HG03442 (cell line): ENCODE results near the gene RGL1.
"Not testable (repeated sequence)": the region's sequence is repeated elsewhere in the genome, so short reads cannot be mapped to it uniquely, and the experiment has no call there.

Experiments
- ATAC-seq: cut with Tn5 transposase; IDR thresholded peaks from one replicate; pipeline ENCODE4 v1.9.1; 2021; ENCODE audit warnings: mild to moderate bottlenecking, moderate library complexity; ENCODE audit not compliant: unreplicated experiment

Gene RGL1

GRCh38 chr1:183804916-183805841, at the start of gene RGL1:
TSS of gene RGL1 (plus strand) at chr1:183805120. CDS start at chr1:183805298, 178 bp downstream.
- peak; percentile 55 for ATAC-seq

DNA sequence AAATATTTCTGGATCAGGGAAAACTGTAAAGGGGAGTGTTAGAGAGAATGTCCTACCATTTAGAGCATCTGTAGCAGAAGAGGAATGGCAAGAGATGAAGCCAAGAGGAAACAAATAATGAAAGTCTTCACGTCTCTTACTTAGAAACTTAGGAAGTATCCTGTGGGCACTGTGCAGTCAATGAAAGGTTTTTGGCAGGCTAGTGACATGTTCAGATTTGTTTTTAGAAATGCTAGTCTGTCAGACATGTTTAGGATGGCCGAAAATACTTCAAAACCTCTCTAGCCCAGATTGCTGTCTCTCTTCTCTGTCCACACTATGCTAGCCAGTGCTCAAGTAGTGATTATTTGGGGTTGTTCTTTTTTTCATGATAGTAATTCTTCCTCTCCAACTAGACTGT, 48.6 kb upstream of the RGL1 start:
- ATAC-seq = no peak

- no peak for ATAC-seq
Measured at GRCh38 chr1:183757061-183757460, 47.9 kb upstream of the RGL1 start.

DNA sequence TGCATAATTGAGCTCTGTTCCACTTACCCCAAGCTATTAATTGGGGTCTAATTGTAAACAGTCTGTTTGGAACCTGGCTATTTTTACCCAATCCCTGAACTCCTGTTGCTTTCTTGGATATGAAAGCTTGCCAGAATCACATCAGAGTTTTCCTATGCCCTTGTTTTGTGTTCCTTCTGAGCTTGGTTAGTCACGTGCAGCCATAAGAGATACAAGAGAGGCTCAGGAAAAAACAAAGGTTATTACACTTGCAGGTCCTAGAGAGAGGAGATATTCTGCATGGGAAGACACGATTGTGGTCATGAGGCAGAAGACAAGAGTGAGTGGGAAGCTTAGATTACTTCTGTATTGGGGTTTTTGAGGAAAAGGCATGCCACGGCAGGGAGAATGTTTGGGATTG, 46.0 kb upstream of the RGL1 start:
- ATAC-seq = no peak

GRCh38 chr1:183760661-183761060, 44.3 kb upstream of the RGL1 start:
- no peak for ATAC-seq

DNA sequence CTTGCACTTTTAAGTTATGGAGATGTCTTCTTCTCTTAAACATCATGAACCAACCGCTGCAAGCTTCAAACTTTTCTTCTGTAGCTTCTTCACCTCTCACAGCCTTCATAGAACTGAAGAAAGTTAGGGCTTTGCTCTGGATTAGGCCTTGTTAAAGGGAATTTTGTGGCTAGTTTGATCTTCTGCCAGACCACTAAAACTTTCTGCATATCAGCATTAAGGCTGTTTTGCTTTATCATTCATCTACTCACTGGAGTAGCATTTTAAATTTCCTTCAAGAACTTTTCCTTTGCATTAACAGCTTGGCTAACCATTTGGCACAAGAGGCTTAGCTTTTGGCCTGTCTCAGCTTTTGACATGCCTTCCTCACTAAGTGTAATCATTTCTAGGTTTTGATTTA, 43.0 kb upstream of the RGL1 start:
- ATAC-seq = no peak

- ATAC-seq = not testable (repeated sequence)
Measured at GRCh38 chr1:183762856-183763255, 42.1 kb upstream of the RGL1 start.

GRCh38 chr1:183764981-183765380, 39.9 kb upstream of the RGL1 start:
- no peak for ATAC-seq

GRCh38 chr1:183769956-183770815, 34.7 kb upstream of the RGL1 start:
- ATAC-seq = no peak

- no peak for ATAC-seq
Measured at GRCh38 chr1:183770816-183771128, 34.1 kb upstream of the RGL1 start.

DNA sequence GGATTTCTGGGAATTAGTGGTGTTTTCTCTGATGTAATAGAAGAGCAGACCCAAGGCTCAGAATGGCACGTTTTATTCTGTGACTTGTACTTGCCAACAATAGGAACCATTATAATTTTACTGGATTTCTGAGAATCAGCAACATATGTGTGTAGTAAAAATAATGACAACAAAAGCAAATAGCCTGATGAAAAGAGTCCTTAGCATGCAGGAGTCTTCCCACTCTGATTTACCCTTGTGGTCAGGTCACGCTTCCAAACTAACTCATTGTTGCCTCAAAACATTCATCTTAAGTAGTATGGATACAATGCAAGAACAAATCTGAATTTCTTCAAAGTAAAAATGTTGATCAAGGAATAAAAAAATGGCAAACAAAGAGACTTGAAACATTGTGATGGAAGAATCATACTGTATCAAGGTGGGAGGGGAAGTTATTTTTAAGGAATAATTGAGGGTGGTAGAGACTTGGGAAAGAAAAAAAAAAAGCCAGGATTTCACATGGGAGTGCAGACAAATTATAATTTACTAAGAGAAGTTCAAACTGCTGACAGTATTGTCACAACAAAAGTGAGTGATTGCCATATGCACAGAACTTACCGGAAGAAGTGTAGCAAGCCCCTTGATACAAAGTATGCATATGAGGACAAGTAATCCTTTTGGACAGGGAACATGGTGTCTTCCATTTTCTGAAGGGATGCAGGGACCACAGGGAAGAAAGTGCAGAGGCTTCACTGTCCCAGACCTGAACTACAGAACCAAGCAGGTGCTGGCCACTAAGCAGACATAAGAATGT, 31.2 kb upstream of the RGL1 start:
- no peak for ATAC-seq

GRCh38 chr1:183774938-183775337, 30.0 kb upstream of the RGL1 start:
- ATAC-seq = no peak

DNA sequence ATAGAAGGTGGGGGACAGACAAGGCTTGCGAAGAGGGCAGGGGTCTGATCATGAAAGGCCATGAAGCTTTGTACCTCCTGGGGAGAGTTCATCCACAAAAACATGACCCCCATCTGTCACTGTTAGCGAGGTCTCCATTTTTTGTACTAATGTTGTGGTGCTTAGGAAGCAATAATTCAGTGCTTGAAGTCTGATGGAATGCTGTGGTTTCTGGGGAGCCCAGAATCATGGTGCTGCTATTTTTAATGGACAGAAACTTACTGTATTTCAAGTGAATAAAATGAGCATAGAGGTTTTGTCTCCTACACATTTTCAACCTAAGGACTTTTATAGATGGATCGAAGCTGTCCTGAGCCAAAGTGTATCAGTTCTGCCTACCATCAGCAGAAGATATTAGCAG, 28.2 kb upstream of the RGL1 start:
- ATAC-seq = no peak

DNA sequence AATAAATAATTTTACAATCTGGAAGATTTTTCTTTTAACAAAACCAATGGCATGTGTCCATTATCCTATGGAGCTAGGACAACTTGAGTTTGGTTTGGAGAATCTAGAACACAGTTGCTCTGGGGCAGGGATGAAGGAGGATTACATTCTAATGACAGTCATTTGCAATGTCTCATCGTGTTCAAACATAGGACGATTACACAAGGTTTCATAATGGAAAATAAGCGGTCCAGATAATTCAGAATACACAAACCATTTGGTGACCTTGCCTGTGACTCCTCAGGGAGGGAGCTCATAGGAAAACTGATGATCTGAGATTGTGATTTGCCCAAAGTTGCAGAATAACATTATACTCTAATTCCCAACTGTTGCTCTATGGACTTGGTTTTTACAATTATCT, 27.6 kb upstream of the RGL1 start:
- no peak for ATAC-seq

GRCh38 chr1:183778045-183778444, 26.9 kb upstream of the RGL1 start:
- no peak for ATAC-seq

DNA sequence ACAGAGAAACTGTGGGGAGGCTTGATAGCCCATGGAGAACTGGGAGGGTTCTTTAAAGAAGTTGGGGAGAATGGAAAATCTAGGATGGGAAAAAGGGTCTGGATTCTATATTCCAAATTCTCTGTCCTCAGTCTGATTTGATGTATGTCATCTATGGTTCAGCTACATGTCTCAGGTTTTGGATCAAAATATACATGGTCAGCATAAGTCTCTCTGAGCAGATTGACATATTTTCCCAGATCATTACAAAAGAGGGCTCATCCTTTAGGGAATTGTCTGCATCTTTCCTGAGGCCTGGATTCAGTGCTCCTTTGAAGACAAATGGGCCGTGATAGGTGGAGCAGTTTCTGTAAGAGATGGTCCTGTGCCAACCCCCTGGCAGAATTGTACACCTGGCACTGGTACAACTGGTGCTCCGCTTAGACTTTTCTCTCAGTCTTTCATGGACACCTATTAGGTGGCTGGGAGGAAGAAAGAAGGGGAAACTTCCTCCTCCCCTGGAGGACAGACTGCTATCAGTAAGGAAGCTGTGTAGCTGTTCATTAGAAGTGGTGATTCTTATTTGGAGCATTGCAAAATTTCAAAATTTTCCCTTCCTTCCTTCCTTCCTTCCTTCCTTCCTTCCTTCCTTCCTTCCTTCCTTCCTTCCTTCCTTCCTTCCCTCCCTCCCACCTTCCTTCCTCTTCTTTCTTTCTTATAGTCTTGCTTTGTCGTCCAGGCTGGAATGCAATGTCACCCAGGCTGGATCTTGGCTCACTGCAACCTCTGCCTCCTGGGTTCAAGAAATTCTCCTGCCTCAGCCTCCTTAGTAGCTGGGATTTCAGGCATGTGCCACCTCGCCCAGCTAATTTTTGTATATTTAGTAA, 26.1 kb upstream of the RGL1 start:
- ATAC-seq = no peak

DNA sequence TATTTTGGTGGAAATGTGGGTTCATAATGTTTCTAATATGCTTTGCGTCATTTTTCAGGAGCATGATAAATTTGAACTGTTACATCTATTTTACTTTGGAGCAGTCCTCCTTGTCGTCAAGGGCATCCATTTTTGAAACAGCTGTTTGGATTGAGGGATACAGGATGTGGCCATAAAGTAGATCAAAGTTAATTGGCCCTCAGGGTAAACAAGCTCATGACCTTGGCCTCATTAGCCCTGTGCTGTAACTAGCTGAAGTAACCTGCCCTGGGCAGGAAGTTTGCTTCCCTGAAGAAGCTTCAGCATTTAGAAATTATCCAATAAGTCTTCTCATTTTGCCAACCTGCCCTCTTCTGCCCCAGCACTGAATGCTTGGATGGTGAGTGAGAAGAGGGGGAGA, 24.8 kb upstream of the RGL1 start:
- ATAC-seq = no peak

- ATAC-seq = no peak
Measured at GRCh38 chr1:183780757-183781156, 24.2 kb upstream of the RGL1 start.

GRCh38 chr1:183783342-183783741, 21.6 kb upstream of the RGL1 start:
- ATAC-seq = no peak
